WERI-Rb-1 (cell line): Measurements from ENCODE around the gene ADAMTS18.

Experiments used
- DNase-seq: peaks from one replicate; pipeline ENCODE4 v3.0.0-alpha.2; 2020
- H3K27ac ChIP-seq: fragments of 250-450 bp; sonication (Bioruptor Pico); 2 replicates; pipeline ENCODE4 v1.5.1; 2020; ENCODE audit warnings: mild to moderate bottlenecking, moderate library complexity
- H3K27me3 ChIP-seq: fragments of 250-450 bp; sonication (Bioruptor Pico); 2 replicates; pipeline ENCODE4 v1.5.1; 2021; ENCODE audit warnings: mild to moderate bottlenecking, low read depth, moderate library complexity; ENCODE audit not compliant: insufficient read depth, severe bottlenecking
- H3K36me3 ChIP-seq: fragments of 250-450 bp; sonication (Bioruptor Pico); 2 replicates; pipeline ENCODE4 v1.5.1; 2020; ENCODE audit warnings: mild to moderate bottlenecking, moderate library complexity
- H3K4me3 ChIP-seq: 2 replicates; pipeline ENCODE4 v1.5.1; 2011; ENCODE audit warnings: low read depth, mild to moderate bottlenecking, control low read depth, low read length
- H3K9me3 ChIP-seq: fragments of 250-450 bp; sonication (Bioruptor Pico); 2 replicates; pipeline ENCODE4 v1.5.1; 2021; ENCODE audit warnings: mild to moderate bottlenecking, moderate library complexity; ENCODE audit not compliant: severe bottlenecking
- TF ChIP-seq, protein P1 (sequence below): IDR thresholded peaks from 2 replicates; pipeline ENCODE4 v1.5.1; 2011; ENCODE audit warnings: low read depth, mild to moderate bottlenecking, control low read depth, inconsistent platforms, low read length

The ADAMTS18 gene

DNA sequence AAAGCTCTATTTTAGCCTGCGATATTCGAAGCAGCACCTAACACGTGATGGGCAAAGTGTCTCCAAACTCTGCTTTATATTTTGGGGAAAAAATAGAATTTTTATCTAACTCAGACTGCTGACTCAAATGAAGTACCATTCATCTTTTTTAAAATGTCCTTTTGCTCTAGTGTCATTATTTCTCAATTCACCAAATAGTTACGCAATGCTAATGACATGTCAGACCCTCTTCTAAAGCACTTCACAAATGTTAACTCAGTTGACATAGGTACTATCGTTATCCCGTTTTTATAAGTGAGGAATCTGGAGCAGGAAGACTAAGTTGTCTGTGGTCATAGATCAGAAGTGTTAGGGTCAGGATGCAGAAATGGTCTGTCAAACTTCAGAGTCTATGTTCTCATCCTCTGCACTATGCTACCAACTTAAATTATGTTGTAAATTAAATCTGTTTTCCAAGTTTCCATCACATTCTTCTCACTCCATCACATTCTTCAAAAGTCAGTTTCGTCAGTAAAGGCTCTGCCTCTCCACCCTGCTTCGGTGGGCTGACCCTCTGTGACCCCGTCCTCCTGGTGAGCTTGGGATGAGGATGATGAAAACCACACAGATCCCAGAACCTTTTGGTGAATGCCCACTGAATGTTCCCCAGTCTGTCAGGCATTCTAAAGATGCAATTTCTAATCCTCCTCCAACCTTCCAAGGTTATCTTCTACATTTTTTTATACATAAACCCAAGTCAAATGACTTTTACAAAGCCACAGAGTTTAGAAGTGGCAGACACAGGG lies 102.8 kb downstream of the ADAMTS18 start:
- Histone ChIP-seq H3K36me3 (no peaks in the 10 kb centered on the region), H3K9me3 (no peaks in the 10 kb centered on the region), H3K27ac (no peak overlapping the region), H3K27me3 (peaks cover 4% of the 10 kb centered on the region), H3K4me3 (no peak overlapping the region)
- TF ChIP-seq, protein P1, sequence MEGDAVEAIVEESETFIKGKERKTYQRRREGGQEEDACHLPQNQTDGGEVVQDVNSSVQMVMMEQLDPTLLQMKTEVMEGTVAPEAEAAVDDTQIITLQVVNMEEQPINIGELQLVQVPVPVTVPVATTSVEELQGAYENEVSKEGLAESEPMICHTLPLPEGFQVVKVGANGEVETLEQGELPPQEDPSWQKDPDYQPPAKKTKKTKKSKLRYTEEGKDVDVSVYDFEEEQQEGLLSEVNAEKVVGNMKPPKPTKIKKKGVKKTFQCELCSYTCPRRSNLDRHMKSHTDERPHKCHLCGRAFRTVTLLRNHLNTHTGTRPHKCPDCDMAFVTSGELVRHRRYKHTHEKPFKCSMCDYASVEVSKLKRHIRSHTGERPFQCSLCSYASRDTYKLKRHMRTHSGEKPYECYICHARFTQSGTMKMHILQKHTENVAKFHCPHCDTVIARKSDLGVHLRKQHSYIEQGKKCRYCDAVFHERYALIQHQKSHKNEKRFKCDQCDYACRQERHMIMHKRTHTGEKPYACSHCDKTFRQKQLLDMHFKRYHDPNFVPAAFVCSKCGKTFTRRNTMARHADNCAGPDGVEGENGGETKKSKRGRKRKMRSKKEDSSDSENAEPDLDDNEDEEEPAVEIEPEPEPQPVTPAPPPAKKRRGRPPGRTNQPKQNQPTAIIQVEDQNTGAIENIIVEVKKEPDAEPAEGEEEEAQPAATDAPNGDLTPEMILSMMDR, result no peak
- DNase-seq, result no peak

DNA sequence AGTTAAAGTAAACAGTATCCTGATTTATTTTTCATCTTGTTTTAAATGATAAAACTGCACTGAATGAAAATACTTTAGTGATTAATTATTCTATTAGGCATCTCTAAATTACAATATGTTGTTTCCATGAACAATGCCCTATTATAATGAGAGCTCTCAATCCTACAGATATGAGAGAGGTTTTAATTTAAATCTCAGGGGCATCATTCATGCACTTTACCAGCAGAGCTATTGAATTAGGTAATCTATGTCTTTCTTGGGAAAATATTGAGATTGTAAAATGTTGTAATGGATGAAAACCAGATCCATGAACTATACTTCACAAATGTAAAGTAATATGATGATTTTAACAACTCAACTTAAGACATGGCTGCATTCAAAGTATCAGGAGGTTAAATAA lies 103.8 kb downstream of the ADAMTS18 start:
- no peaks in the 10 kb centered on the region for H3K36me3 ChIP-seq
- TF ChIP-seq, protein P1, result no peak
- H3K27ac ChIP-seq, result no peak overlapping the region
- H3K27me3 ChIP-seq, result peaks cover 4% of the 10 kb centered on the region
- no peaks in the 10 kb centered on the region for H3K9me3 ChIP-seq
- DNase-seq, result no peak
- no peak overlapping the region for H3K4me3 ChIP-seq

DNA sequence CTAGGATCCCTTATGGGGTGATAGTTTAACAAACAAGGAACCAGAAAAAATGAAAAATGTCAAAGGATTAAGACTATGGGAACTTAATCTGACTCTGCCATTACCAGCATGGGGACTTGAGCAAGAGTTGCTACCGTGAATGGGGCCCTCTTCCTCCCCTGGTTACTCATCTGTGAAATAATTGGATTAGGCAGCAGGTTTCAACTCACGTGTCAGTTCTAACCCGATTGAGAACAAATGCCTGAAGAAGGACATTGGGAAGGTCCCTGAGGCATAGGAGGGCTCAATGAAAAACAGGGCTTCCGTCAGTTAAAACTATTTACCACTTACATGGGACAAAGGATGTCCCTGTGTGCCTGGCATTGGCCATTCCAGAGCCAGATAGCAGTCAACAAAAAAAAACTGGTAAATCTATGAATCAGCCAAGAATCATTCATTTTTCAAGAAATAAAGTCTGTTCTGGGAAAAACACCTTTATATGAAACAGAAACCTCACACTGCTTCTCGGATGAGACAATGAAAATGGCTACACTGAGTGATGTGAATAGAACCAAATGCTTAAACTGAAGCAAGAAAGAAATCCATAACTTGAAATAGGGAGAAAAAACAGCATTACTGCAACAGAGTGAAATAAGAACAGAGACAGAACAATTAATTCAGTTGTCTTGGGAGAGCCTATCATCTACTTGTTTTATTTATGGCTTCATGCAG lies 104.3 kb downstream of the ADAMTS18 start:
- TF ChIP-seq, protein P1, result no peak
- H3K9me3 ChIP-seq, result no peaks in the 10 kb centered on the region

DNA sequence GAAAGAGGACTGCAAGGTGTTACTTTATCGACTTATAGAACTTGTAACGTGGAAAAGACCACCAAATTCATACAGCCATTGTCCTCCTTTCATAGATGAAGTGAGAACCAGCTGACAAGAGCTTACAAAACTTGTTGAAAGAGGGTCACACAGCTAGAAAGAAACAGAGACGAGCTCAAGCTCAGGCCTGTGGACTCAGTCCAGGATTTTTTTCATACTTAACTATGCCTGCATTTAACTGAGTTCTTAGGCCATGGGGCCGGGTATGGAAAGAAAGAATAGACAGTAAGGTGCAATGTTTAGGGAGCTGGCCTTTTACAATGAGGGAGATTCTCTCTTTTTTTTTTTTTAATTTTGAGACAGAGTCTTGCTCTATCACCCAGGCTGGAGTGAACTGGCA lies 106.1 kb downstream of the ADAMTS18 start:
- H3K27ac ChIP-seq, result no peak overlapping the region
- no peaks in the 10 kb centered on the region for H3K36me3 ChIP-seq
- TF ChIP-seq, protein P1, result no peak
- no peak overlapping the region for H3K4me3 ChIP-seq
- DNase-seq, result no peak
- H3K9me3 ChIP-seq, result no peaks in the 10 kb centered on the region
- H3K27me3 ChIP-seq, result peaks cover 14% of the 10 kb centered on the region

More for the DNA sequence above, 104.3 kb downstream of the ADAMTS18 start:
- Histone ChIP-seq H3K27me3 (peaks cover 6% of the 10 kb centered on the region), H3K4me3 (no peak overlapping the region), H3K27ac (no peak overlapping the region), H3K36me3 (no peaks in the 10 kb centered on the region)
- peak; percentile 27 for DNase-seq

DNA sequence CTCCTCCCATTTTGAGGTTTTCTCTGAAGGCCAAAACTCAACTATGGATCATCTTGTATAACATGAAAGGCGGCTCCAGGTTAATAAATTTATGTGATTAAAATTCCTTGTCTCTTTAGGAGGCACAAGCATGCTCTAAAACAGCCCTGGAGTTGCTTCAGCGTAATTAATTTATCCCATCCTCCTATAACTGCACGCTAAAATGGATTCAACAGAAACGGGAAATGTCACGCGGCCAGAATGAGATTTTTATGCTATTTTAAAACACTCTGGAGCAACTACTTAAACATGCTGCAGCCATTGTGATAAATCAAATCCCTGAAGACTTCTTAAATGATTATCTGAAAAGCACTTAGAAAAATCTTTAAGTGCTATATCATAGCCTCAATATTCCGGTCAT lies 106.6 kb downstream of the ADAMTS18 start:
- TF ChIP-seq, protein P1, result no peak
- Histone ChIP-seq H3K4me3 (no peak overlapping the region), H3K36me3 (no peaks in the 10 kb centered on the region), H3K27me3 (peaks cover 17% of the 10 kb centered on the region), H3K27ac (no peak overlapping the region), H3K9me3 (no peaks in the 10 kb centered on the region)
- no peak for DNase-seq
